Measurements from ENCODE around the gene RGS6. TPM values are rescaled to one million over a fixed set of nuclear protein-coding genes. Genes with fewer than 3 reads are reported as not detected.

RGS6 gene
- total RNA-seq, 2 experiments from 2014 or later, result not detected

- H3K27ac ChIP-seq (ENCODE audit: low read depth in 1 of 2, low read length in 2 of 2), result no peak overlapping the region
- CTCF ChIA-PET, result no interaction called here
- no peaks in the 10 kb centered on the region for H3K36me3 ChIP-seq (ENCODE audit: insufficient read depth, low read length)
- POLR2A ChIA-PET, result no interaction called here
- H3K36me3 Mint-ChIP-seq (ENCODE audit: low read depth), result no peaks in the 10 kb centered on the region
- no peak for ATAC-seq (ENCODE audit: poor library complexity)
- H3K27me3 ChIP-seq (ENCODE audit: control insufficient read depth in 1 of 2, insufficient read depth in 2 of 2, low read length in 2 of 2), result peaks cover 0 to 4% of the 10 kb centered on the region in 2 experiments
- no peak overlapping the region for H3K27ac Mint-ChIP-seq
- intact Hi-C loops (cut with DNase I, micrococcal nuclease), result loop anchor here in 1 of 2 experiments (5.0 kb wide), 1 partner anchor 1473 kb away; no protein-coding TSS in a partner anchor
- H3K9me3 Mint-ChIP-seq, result peaks cover 11% of the 10 kb centered on the region
- H3K27me3 Mint-ChIP-seq, result peaks cover 55% of the 10 kb centered on the region
- peaks cover 0 to 12% of the 10 kb centered on the region in 2 experiments for H3K9me3 ChIP-seq (ENCODE audit: control insufficient read depth in 1 of 2, insufficient read depth in 1 of 2, low read length in 2 of 2)
- H3K4me3 Mint-ChIP-seq, result no peak overlapping the region
- no peaks in the 10 kb centered on the region for H3K4me1 ChIP-seq (ENCODE audit: insufficient read depth, low read length)
- H3K4me1 Mint-ChIP-seq (ENCODE audit: low read depth), result no peaks in the 10 kb centered on the region
- no peak for DNase-seq
- no peak for TF ChIP-seq CTCF (IDR thresholded peaks at IDR 0.05)
- H3K4me3 ChIP-seq (ENCODE audit: low read length), result no peak overlapping the region
These were observed 113.0 kb downstream of the RGS6 start for GRCh38 chr14:72045271-72045670.

GRCh38 chr14:72045885-72046284 is 113.7 kb downstream of the RGS6 start:
- no peak for DNase-seq
- Histone ChIP-seq H3K27ac (ENCODE audit: low read depth in 1 of 2, low read length in 2 of 2) (no peak overlapping the region), H3K4me1 (ENCODE audit: insufficient read depth, low read length) (no peaks in the 10 kb centered on the region), H3K36me3 (ENCODE audit: insufficient read depth, low read length) (no peaks in the 10 kb centered on the region), H3K4me3 (ENCODE audit: low read length) (no peak overlapping the region), H3K27me3 (ENCODE audit: control insufficient read depth in 1 of 2, insufficient read depth in 2 of 2, low read length in 2 of 2) (peaks cover 0 to 4% of the 10 kb centered on the region in 2 experiments), H3K9me3 (ENCODE audit: control insufficient read depth in 1 of 2, insufficient read depth in 1 of 2, low read length in 2 of 2) (peaks cover 0 to 6% of the 10 kb centered on the region in 2 experiments)
- no peak overlapping the region for H3K27ac Mint-ChIP-seq
- CTCF ChIA-PET, result no interaction called here
- H3K4me3 Mint-ChIP-seq, result no peak overlapping the region
- H3K27me3 Mint-ChIP-seq, result peaks cover 52% of the 10 kb centered on the region
- H3K4me1 Mint-ChIP-seq (ENCODE audit: low read depth), result no peaks in the 10 kb centered on the region
- intact Hi-C loops (cut with DNase I, micrococcal nuclease), result loop anchor here in 1 of 2 experiments (5.0 kb wide), 1 partner anchor 1474 kb away; no protein-coding TSS in a partner anchor
- H3K36me3 Mint-ChIP-seq (ENCODE audit: low read depth), result no peaks in the 10 kb centered on the region
- no peak for TF ChIP-seq CTCF (IDR thresholded peaks at IDR 0.05)
- H3K9me3 Mint-ChIP-seq, result peaks cover 7% of the 10 kb centered on the region
- ATAC-seq (ENCODE audit: poor library complexity), result no peak
- POLR2A ChIA-PET, result no interaction called here

DNA sequence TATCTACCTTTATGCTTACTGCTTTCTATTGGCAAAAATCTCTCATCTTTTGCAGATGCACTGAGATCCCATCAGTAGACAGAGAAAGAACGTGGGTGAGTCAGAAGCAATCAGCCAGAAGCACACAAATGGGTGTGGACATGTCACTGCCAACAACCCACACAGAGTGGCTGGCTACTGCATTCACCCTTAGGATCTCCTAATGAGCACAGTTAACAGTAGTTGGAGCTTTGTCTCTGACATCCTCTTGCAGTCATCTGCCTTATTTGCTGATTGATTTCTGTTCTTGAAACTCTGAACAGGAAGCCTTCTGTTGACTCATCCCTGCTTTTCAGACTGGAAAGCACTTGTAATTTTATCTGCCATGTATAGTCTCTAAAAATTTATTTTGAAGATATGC is 117.2 kb downstream of the RGS6 start:
- Histone ChIP-seq H3K27ac (ENCODE audit: low read depth in 1 of 2, low read length in 2 of 2) (no peak overlapping the region), H3K27me3 (ENCODE audit: control insufficient read depth in 1 of 2, insufficient read depth in 2 of 2, low read length in 2 of 2) (peaks cover 0 to 4% of the 10 kb centered on the region in 2 experiments), H3K9me3 (ENCODE audit: control insufficient read depth in 1 of 2, insufficient read depth in 1 of 2, low read length in 2 of 2) (no peaks in the 10 kb centered on the region), H3K36me3 (ENCODE audit: insufficient read depth, low read length) (no peaks in the 10 kb centered on the region), H3K4me1 (ENCODE audit: insufficient read depth, low read length) (no peaks in the 10 kb centered on the region), H3K4me3 (ENCODE audit: low read length) (no peak overlapping the region)
- no peaks in the 10 kb centered on the region for H3K36me3 Mint-ChIP-seq (ENCODE audit: low read depth)
- H3K9me3 Mint-ChIP-seq, result no peaks in the 10 kb centered on the region
- H3K4me1 Mint-ChIP-seq (ENCODE audit: low read depth), result no peaks in the 10 kb centered on the region
- ATAC-seq (ENCODE audit: poor library complexity) (no peak), DNase-seq (no peak)
- POLR2A ChIA-PET, result no interaction called here
- peaks cover 50% of the 10 kb centered on the region for H3K27me3 Mint-ChIP-seq
- no peak overlapping the region for H3K27ac Mint-ChIP-seq
- no peak overlapping the region for H3K4me3 Mint-ChIP-seq
- intact Hi-C loops (cut with DNase I, micrococcal nuclease), result loop anchor here in 1 of 2 experiments (5.0 kb wide), 1 partner anchor 1477 kb away; no protein-coding TSS in a partner anchor
- CTCF ChIA-PET, result no interaction called here
- no peak for TF ChIP-seq CTCF (IDR thresholded peaks at IDR 0.05)

Measured in CD4-positive, alpha-beta T cell (primary cell).